PC-9 (cell line): ENCODE measurements around the gene INPP5J. TPM values are rescaled to one million over a fixed set of nuclear protein-coding genes. Genes with fewer than 3 reads are reported as not detected.

Experiments used
- BruUV-seq: library from RNA; stranded (reverse); fragments of 400-500 nt; replicated peaks from 2 replicates; lab custom pipeline; 2021; lab: Mats Ljungman, UMichigan
- CTCF ChIA-PET: fragments of 300-600 bp; sonication (Branson Sonifier 250); formaldehyde crosslinking; loops from one replicate; lab custom pipeline; 2022; ENCODE audit warnings: antibody characterized with exemption; lab: Charles Lee
- POLR2A ChIA-PET: fragments of 300-600 bp; sonication (Branson Sonifier 250); formaldehyde crosslinking; loops from one replicate; lab custom pipeline; 2022; ENCODE audit warnings: antibody characterized with exemption; ENCODE audit not compliant: unreplicated experiment; lab: Charles Lee
- DNase-seq, 2 experiments: peaks; one replicate each; pipeline versions ENCODE4 v3.0.0 to v3.0.0-alpha.2; 2015 to 2022; ENCODE audit warnings: mixed read lengths in 1 of 2
- H2AFZ ChIP-seq: fragments of 200-600 bp; sonication (generic); 2 replicates; pipeline ENCODE4 v1.8.1; 2017; ENCODE audit warnings: antibody characterized with exemption
- H3F3A ChIP-seq: fragments of 200-600 bp; sonication (generic); 2 replicates; pipeline ENCODE4 v1.8.1; 2017; ENCODE audit warnings: antibody characterized with exemption, mild to moderate bottlenecking, low read depth; ENCODE audit not compliant: insufficient read depth
- H3K27ac ChIP-seq: fragments of 200-600 bp; sonication (generic); 2 replicates; pipeline ENCODE4 v1.6.1; 2016; ENCODE audit warnings: mixed run types
- H3K27me3 ChIP-seq: fragments of 200-600 bp; sonication (generic); 2 replicates; pipeline ENCODE4 v1.6.1; 2016; ENCODE audit warnings: low read depth, mixed run types; ENCODE audit not compliant: insufficient read depth
- H3K36me3 ChIP-seq: fragments of 200-600 bp; sonication (generic); 2 replicates; pipeline ENCODE4 v1.6.1; 2016; ENCODE audit warnings: low read depth, mixed run types
- H3K4me1 ChIP-seq: fragments of 200-600 bp; sonication (generic); replicated peaks from 2 replicates; pipeline ENCODE4 v1.6.1; 2016; ENCODE audit warnings: mixed run types; ENCODE audit not compliant: insufficient read depth
- H3K4me2 ChIP-seq: fragments of 200-600 bp; sonication (generic); 2 replicates; pipeline ENCODE4 v1.6.1; 2017; ENCODE audit warnings: mixed run types
- H3K4me3 ChIP-seq: fragments of 200-600 bp; sonication (generic); 2 replicates; pipeline ENCODE4 v1.6.1; 2016; ENCODE audit warnings: mixed run types
- H3K79me2 ChIP-seq: fragments of 200-600 bp; sonication (generic); 2 replicates; pipeline ENCODE4 v1.6.1; 2017; ENCODE audit warnings: low read depth, mixed run types
- H3K9me2 ChIP-seq: fragments of 200-600 bp; sonication (generic); 2 replicates; pipeline ENCODE4 v1.8.1; 2017; ENCODE audit warnings: mild to moderate bottlenecking; ENCODE audit not compliant: insufficient read depth
- H3K9me3 ChIP-seq: fragments of 200-600 bp; sonication (generic); 2 replicates; pipeline ENCODE4 v1.8.1; 2016; ENCODE audit warnings: low read depth; ENCODE audit not compliant: insufficient read depth
- H4K20me1 ChIP-seq: fragments of 200-600 bp; sonication (generic); 2 replicates; pipeline ENCODE4 v1.8.1; 2017; ENCODE audit not compliant: insufficient read depth
- EZH2 ChIP-seq: fragments of 200-600 bp; sonication (generic); IDR thresholded peaks from 2 replicates; pipeline ENCODE4 v1.8.0; 2017; ENCODE audit warnings: antibody characterized with exemption, low read depth
- intact Hi-C: fragments of 100-400 bp; cut with micrococcal nuclease; formaldehyde crosslinking; loops from one replicate; pipeline ENCODE4 v1.10.0; 2022; ENCODE audit not compliant: unreplicated experiment
- microRNA-seq: library from miRNA; unstranded; fragments of <30 nt; microRNA quantifications from one replicate; pipeline ENCODE4 v1.2.0, GENCODE V29; 2021; ENCODE audit warnings: borderline number of aligned reads, borderline replicate concordance
- total RNA-seq: library from RNA; stranded (reverse); gene quantifications from 2 replicates; pipeline ENCODE4 v1.2.3, GENCODE V29; 2021
- TF ChIP-seq, protein P1 (sequence below): fragments of 200-600 bp; sonication (generic); conservative IDR thresholded peaks from 2 replicates; pipeline ENCODE4 v1.6.1; 2017; ENCODE audit warnings: mixed run types, antibody characterized with exemption, mild to moderate bottlenecking, moderate library complexity

Gene INPP5J
- total RNA-seq, 1 experiment from 2014 or later = 1.7 TPM

DNA sequence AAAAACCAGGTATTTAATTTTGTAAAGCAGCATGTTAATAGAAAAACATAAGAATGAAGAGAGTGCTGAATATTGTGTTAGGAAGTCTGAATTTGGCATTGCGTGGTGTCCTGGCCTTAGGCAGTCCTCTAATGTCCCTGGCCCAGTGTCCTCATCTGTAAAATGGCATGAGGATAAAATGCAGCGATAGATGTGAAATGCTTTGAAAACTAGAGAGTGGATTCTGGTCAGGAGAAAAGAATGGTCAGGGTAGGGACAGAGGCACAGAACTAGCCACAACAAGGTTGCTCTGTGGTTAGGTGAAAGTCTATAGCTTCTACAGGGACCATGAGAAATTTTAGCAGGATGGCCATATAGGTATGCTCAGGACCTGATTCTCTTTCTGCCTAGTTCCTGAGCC lies 56.1 kb downstream of the INPP5J start:
- Histone ChIP-seq H2AFZ (no peak overlapping the region), H3K4me1 (peaks cover 21% of the 10 kb centered on the region), H3K36me3 (peaks cover 10% of the 10 kb centered on the region), H3K27ac (no peak overlapping the region), H3K27me3 (no peaks in the 10 kb centered on the region), H3K79me2 (peaks cover 43% of the 10 kb centered on the region), H3K4me2 (0 out of 2 replicates have a peak overlapping the region, but pooled peaks have one; percentile 15), H3K4me3 (no peak overlapping the region), H3F3A (peaks cover 23% of the 10 kb centered on the region), H3K9me3 (no peaks in the 10 kb centered on the region), H4K20me1 (peaks cover 7% of the 10 kb centered on the region; the same call in 1 of the 2 replicates), H3K9me2 (no peaks in the 10 kb centered on the region)
- CTCF ChIA-PET = no interaction called here
- POLR2A ChIA-PET = no interaction called here
- no TSS peak for BruUV-seq
- no peak for DNase-seq
- no peak for TF ChIP-seq EZH2
- TF ChIP-seq, protein P1, sequence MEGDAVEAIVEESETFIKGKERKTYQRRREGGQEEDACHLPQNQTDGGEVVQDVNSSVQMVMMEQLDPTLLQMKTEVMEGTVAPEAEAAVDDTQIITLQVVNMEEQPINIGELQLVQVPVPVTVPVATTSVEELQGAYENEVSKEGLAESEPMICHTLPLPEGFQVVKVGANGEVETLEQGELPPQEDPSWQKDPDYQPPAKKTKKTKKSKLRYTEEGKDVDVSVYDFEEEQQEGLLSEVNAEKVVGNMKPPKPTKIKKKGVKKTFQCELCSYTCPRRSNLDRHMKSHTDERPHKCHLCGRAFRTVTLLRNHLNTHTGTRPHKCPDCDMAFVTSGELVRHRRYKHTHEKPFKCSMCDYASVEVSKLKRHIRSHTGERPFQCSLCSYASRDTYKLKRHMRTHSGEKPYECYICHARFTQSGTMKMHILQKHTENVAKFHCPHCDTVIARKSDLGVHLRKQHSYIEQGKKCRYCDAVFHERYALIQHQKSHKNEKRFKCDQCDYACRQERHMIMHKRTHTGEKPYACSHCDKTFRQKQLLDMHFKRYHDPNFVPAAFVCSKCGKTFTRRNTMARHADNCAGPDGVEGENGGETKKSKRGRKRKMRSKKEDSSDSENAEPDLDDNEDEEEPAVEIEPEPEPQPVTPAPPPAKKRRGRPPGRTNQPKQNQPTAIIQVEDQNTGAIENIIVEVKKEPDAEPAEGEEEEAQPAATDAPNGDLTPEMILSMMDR = no peak
- intact Hi-C loops = no loop called here

DNA sequence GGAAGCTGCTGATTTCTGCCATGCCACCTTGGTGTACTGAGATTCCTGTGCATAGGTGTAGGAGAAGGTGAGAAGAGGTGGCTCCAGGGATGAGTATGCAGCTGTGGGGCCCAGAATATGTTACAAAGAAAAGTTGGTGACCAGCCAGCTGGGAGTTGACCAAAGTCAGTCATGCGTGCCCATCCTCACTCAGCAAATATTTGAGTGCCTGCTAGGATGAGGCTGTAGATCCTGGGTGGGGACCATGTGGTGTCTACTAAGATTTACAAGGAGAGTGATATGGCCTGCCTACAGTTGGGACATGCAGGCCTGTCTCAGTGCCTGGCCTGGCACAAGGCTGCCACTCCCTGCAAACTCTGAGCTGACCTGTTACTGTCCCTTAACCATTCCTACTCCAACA lies 56.6 kb downstream of the INPP5J start:
- Histone ChIP-seq H4K20me1 (peaks cover 7% of the 10 kb centered on the region; the same call in 1 of the 2 replicates), H3K9me2 (no peaks in the 10 kb centered on the region), H3K4me2 (peak overlapping the region; percentile 26; the same call in 1 of the 2 replicates), H3K36me3 (peaks cover 10% of the 10 kb centered on the region), H3K4me3 (no peak overlapping the region), H3K4me1 (peaks cover 17% of the 10 kb centered on the region), H3K27me3 (no peaks in the 10 kb centered on the region), H2AFZ (no peak overlapping the region), H3K27ac (no peak overlapping the region), H3K9me3 (no peaks in the 10 kb centered on the region), H3F3A (peaks cover 23% of the 10 kb centered on the region), H3K79me2 (peaks cover 39% of the 10 kb centered on the region)
- ChIA-PET CTCF (interaction anchor here (0.8 kb wide), 1 partner anchor 20 kb away, joined by 3 read pairs; no protein-coding TSS in a partner anchor), POLR2A (interaction anchor here (0.6 kb wide), 1 partner anchor 63 kb away, joined by 4 read pairs; no protein-coding TSS in a partner anchor)
- DNase-seq = peak; percentile 83 to 93
- BruUV-seq = no TSS peak
- intact Hi-C loops = no loop called here
- TF ChIP-seq EZH2 = no peak
- TF ChIP-seq, protein P1 = no peak

DNA sequence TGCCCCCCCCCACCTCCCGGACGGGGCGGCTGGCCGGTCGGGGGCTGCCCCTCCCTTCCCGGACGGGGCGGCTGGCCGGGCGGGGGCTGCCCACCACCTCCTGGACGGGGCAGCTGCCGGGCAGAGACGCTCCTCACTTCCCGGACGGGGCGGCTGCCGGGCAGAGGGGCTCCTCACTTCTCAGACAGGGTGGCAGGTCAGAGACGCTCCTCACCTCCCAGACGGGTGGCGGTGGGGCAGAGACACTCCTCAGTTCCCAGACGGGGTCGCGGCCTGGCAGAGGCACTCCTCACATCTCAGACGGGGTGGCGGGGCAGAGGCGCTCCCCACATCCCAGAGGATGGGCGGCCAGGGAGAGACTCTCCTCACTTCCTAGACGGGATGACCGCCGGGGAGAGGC lies 61.2 kb downstream of the INPP5J start:
- peaks cover 10% of the 10 kb centered on the region for H3K79me2 ChIP-seq
- TF ChIP-seq, protein P1 = no peak
- no peak for TF ChIP-seq EZH2
- no peak overlapping the region for H3K27ac ChIP-seq
- 0 out of 2 replicates have a peak, but pooled peaks cover 2% of the 10 kb centered on the region for H4K20me1 ChIP-seq
- BruUV-seq = no TSS peak
- CTCF ChIA-PET = no interaction called here
- intact Hi-C loops = no loop called here
- no peaks in the 10 kb centered on the region for H3K27me3 ChIP-seq
- H3K4me2 ChIP-seq = no peak overlapping the region
- no peaks in the 10 kb centered on the region for H3K9me2 ChIP-seq
- no peak overlapping the region for H3K4me3 ChIP-seq
- peaks cover 11% of the 10 kb centered on the region for H3K4me1 ChIP-seq
- no peaks in the 10 kb centered on the region for H3K9me3 ChIP-seq
- no peak overlapping the region for H2AFZ ChIP-seq
- H3F3A ChIP-seq = peaks cover 9% of the 10 kb centered on the region; the same call in 1 of the 2 replicates
- POLR2A ChIA-PET = no interaction called here
- H3K36me3 ChIP-seq = peaks cover 20% of the 10 kb centered on the region
- DNase-seq = no peak

Small RNA genes lying within 50 kb of the gene (microRNA-seq; reads per million reads assigned to microRNA genes)
- 28.9 reads per million, percentile 36 among the genes with 10 or more reads in this experiment for gene MIR3928

Other genes starting within 250 kb of the INPP5J start
- gene MORC2, start 154.2 kb upstream of the INPP5J start, total RNA-seq = 39.8 and 52.9 TPM in 2 replicates
- 80.6 and 105 TPM in 2 replicates for gene TUG1, start 153.7 kb upstream of the INPP5J start, total RNA-seq
- gene SMTN, start 41.6 kb upstream of the INPP5J start, total RNA-seq = 68.8 and 76.3 TPM in 2 replicates
- gene SELENOM, start 15.4 kb upstream of the INPP5J start, total RNA-seq = 20.7 and 23.3 TPM in 2 replicates
- gene PLA2G3, start 17.5 kb downstream of the INPP5J start, total RNA-seq = not detected in 2 replicates
- 13.5 and 19.1 TPM in 2 replicates for gene RNF185, start 37.2 kb downstream of the INPP5J start, total RNA-seq
- gene LIMK2, start 89.3 kb downstream of the INPP5J start, total RNA-seq = 32.8 and 42.5 TPM in 2 replicates
- 15.7 and 17.4 TPM in 2 replicates for gene PIK3IP1, start 169.5 kb downstream of the INPP5J start, total RNA-seq
- 27.9 and 28.2 TPM in 2 replicates for gene PATZ1, start 223.4 kb downstream of the INPP5J start, total RNA-seq